ENCODE measurements around the gene LRCH1.

The LRCH1 gene

GRCh38 chr13:46594374-46595078 is 41.6 kb downstream of the LRCH1 start:
- DNase-seq, result no peak

- no peak for DNase-seq
Observed at GRCh38 chr13:46595136-46595884, 42.3 kb downstream of the LRCH1 start.

- DNase-seq, result no peak
Observed at GRCh38 chr13:46595885-46596275, 42.9 kb downstream of the LRCH1 start.

- DNase-seq, result no peak
Observed at GRCh38 chr13:46596466-46596865, 43.5 kb downstream of the LRCH1 start.

- DNase-seq, result no peak
Observed at GRCh38 chr13:46598140-46598819, 45.3 kb downstream of the LRCH1 start.

- no peak for DNase-seq
Observed at GRCh38 chr13:46598820-46599180, 45.8 kb downstream of the LRCH1 start.

GRCh38 chr13:46600943-46601311 is 48.0 kb downstream of the LRCH1 start:
- no peak for DNase-seq

- no peak for DNase-seq
Observed at GRCh38 chr13:46602531-46602930, 49.6 kb downstream of the LRCH1 start.

- no peak for DNase-seq
Observed at GRCh38 chr13:46603165-46603603, 50.2 kb downstream of the LRCH1 start.

GRCh38 chr13:46604226-46604990 is 51.4 kb downstream of the LRCH1 start:
- DNase-seq, result no peak

- DNase-seq, result no peak
Observed at GRCh38 chr13:46605076-46605824, 52.3 kb downstream of the LRCH1 start.

- DNase-seq, result no peak
Observed at GRCh38 chr13:46605825-46606554, 53.0 kb downstream of the LRCH1 start.

- DNase-seq, result no peak
Observed at GRCh38 chr13:46606970-46607369, 54.0 kb downstream of the LRCH1 start.

GRCh38 chr13:46607768-46608564 is 55.0 kb downstream of the LRCH1 start:
- DNase-seq, result no peak

GRCh38 chr13:46609052-46609451 is 56.1 kb downstream of the LRCH1 start:
- DNase-seq, result no peak

- DNase-seq, result no peak
Observed at GRCh38 chr13:46609726-46610125, 56.8 kb downstream of the LRCH1 start.

GRCh38 chr13:46612267-46612666 is 59.3 kb downstream of the LRCH1 start:
- DNase-seq, result no peak

- no peak for DNase-seq
Observed at GRCh38 chr13:46613409-46614049, 60.6 kb downstream of the LRCH1 start.

GRCh38 chr13:46614582-46614981 is 61.6 kb downstream of the LRCH1 start:
- DNase-seq, result no peak

GRCh38 chr13:46615888-46616531 is 63.0 kb downstream of the LRCH1 start:
- no peak for DNase-seq
